Uterus (tissue), 4 donors: ENCODE results near the gene PLEKHG2. TPM values are rescaled to one million over a fixed set of nuclear protein-coding genes. Genes with fewer than 3 reads are reported as not detected.

Source experiments
- DNase-seq, 2 donors: peaks; one replicate each; pipeline ENCODE4 v3.0.0-alpha.2; 2019 to 2020
- H3K27ac ChIP-seq, 2 donors: fragments of 200-600 bp; sonication (generic); 1 replicate in 1 of 2; 2 replicates in 1 of 2; pipeline ENCODE4 v1.5.1; 2016 to 2018
- H3K27me3 ChIP-seq, 2 donors: fragments of 200-600 bp; sonication (generic); one replicate each; pipeline ENCODE4 v1.5.1; 2018 to 2019; ENCODE audit warnings: control low read depth in 1 of 2
- H3K36me3 ChIP-seq, 2 donors: fragments of 200-600 bp; sonication (generic); one replicate each; pipeline ENCODE4 v1.5.1; 2019; ENCODE audit warnings: control low read depth in 1 of 2
- H3K4me1 ChIP-seq, 2 donors: fragments of 200-600 bp; sonication (generic); one replicate each; pipeline ENCODE4 v1.5.1; 2018 to 2019; ENCODE audit warnings: control low read depth in 1 of 2
- H3K4me3 ChIP-seq, 2 donors: fragments of 200-600 bp; sonication (generic); 1 replicate in 1 of 2; 2 replicates in 1 of 2; pipeline ENCODE4 v1.5.1; 2018 to 2019; ENCODE audit warnings: mild to moderate bottlenecking in 1 of 2
- H3K9me3 ChIP-seq, 2 donors: fragments of 200-600 bp; sonication (generic); one replicate each; pipeline ENCODE4 v1.5.1; 2019; ENCODE audit warnings: control low read depth in 1 of 2
- POLR2A ChIP-seq, 2 donors: fragments of 450-650 bp; IDR thresholded peaks; one replicate each; pipeline ENCODE4 v1.6.1; 2016; ENCODE audit warnings: antibody characterized with exemption in 2 of 2, mild to moderate bottlenecking in 1 of 2, moderate library complexity in 1 of 2
- intact Hi-C: fragments of 100-400 bp; cut with DNase I; formaldehyde crosslinking; loops from one replicate; pipeline ENCODE4 v1.15.1; 2023; ENCODE audit warnings: low total_unique reads
- total RNA-seq, 4 donors: library from RNA; depleted of rRNA in 3 of 4; stranded (reverse); fragments of >200 nt in 3 of 4; gene quantifications; one replicate each; pipeline versions ENCODE4 v1.1.0 to v1.2.4, GENCODE V29; 2014 to 2023
- TF ChIP-seq, protein P1 (sequence below), 4 experiments: fragments of 200-600 bp in 2 of 4; fragments of 450-650 bp in 2 of 4; sonication (generic) in 2 of 4; IDR thresholded peaks; one replicate each; pipeline ENCODE4 v1.5.1; 2016 to 2019; ENCODE audit warnings: antibody characterized with exemption in 4 of 4, mild to moderate bottlenecking in 2 of 4, moderate library complexity in 1 of 4
- donor health status: DM: yes; HTN: yes; CAD: no.

Gene PLEKHG2
- total RNA-seq, 4 donors from 2014 or later = 5.1 to 120 (median 21.6) TPM

DNA sequence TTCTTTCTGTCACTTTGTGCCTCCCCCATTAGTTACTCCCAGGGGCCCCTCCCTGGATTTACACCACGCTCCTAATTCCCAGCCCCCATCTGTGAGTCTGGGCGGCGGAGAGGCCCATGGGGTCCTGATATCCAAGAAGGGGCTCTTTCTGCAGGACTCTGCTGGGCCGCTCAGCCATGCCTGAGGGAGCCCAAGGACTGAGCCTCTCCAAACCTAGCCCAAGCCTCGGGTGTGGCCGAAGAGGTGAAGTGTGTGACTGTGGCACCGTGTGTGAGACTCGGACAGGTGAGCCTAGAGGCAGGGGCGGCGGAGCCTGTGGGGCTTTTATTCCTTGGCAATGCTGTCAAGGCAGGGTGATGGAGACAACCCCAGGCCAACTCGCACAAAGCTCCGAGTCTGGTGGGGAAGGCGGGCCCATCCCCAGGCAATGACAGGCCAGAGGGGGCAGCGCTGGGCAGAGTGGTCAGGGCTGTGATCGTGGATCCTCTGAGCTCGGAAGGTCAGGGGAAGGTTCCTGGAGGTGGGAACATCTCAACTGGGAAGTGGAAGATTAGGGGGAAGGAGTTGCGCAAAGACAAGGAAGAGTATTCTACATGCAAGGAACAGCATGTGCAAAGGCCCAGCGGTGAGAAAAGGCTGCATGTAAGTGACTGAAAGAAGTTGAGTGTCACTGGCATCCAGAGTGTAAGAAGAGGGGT is 1.6 kb downstream of the PLEKHG2 start:
- TF ChIP-seq, protein P1, sequence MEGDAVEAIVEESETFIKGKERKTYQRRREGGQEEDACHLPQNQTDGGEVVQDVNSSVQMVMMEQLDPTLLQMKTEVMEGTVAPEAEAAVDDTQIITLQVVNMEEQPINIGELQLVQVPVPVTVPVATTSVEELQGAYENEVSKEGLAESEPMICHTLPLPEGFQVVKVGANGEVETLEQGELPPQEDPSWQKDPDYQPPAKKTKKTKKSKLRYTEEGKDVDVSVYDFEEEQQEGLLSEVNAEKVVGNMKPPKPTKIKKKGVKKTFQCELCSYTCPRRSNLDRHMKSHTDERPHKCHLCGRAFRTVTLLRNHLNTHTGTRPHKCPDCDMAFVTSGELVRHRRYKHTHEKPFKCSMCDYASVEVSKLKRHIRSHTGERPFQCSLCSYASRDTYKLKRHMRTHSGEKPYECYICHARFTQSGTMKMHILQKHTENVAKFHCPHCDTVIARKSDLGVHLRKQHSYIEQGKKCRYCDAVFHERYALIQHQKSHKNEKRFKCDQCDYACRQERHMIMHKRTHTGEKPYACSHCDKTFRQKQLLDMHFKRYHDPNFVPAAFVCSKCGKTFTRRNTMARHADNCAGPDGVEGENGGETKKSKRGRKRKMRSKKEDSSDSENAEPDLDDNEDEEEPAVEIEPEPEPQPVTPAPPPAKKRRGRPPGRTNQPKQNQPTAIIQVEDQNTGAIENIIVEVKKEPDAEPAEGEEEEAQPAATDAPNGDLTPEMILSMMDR (IDR thresholded peaks at IDR 0.05) = no peak
- no peak for TF ChIP-seq POLR2A (IDR thresholded peaks at IDR 0.05)
- Histone ChIP-seq H3K4me3 (peak overlapping the region; percentile 60 to 98), H3K27me3 (no peaks in the 10 kb centered on the region), H3K9me3 (no peaks in the 10 kb centered on the region), H3K4me1 (peaks cover 0 to 20% of the 10 kb centered on the region in 2 donors), H3K36me3 (no peaks in the 10 kb centered on the region), H3K27ac (peak overlapping the region; percentile 98 to 99)
- peak; percentile 47 to 51 for DNase-seq
- intact Hi-C loops = no loop called here

DNA sequence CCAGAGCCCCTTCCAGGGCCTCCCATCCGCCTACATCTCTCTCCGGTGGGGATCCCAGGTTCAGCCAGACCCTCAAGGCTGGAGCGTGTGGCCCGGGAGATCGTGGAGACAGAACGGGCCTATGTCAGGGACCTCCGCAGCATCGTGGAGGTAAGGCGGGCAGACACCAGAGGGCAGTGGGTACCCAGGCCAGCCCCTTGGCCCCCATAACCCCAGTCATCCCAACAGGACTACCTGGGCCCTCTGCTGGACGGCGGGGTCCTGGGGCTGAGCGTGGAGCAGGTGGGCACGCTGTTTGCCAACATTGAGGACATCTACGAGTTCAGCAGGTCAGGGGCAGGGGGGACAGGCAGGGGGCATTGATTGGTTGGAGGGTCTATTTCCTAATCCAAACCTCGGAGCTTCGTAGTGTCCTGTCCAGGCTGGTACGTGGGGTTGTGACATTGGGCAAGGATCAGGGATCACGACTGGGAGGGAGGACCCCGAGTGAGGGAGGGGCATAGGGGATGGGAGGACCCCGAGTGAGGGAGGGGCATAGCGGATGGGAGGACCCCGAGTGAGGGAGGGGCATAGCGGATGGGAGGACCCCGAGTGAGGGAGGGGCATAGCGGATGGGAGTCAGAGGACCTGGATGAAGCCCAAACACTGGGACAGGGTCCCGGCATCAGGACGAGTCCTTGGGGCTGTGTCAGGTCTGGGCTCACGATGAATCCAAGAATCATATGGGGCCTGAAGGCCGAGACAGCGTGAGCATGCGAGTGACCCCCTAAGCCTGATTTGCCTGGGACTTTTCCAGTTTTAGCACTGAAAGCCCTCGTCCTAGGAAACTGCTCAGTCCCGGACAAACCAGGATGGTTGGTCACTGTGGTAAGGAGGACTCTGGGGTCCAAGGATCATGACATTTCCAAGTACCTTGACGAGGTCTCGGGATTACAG is 2.9 kb downstream of the PLEKHG2 start:
- H3K9me3 ChIP-seq = no peaks in the 10 kb centered on the region
- H3K36me3 ChIP-seq = no peaks in the 10 kb centered on the region
- H3K4me3 ChIP-seq = peak overlapping the region in 1 of 2 donors; percentile 98
- no peaks in the 10 kb centered on the region for H3K27me3 ChIP-seq
- H3K27ac ChIP-seq = peak overlapping the region; percentile 98 to 99
- no peak for TF ChIP-seq POLR2A (IDR thresholded peaks at IDR 0.05)
- TF ChIP-seq, protein P1 (IDR thresholded peaks at IDR 0.05) = no peak
- H3K4me1 ChIP-seq = peaks cover 0 to 20% of the 10 kb centered on the region in 2 donors
- intact Hi-C loops = no loop called here
- DNase-seq = peak; percentile 28 to 41

DNA sequence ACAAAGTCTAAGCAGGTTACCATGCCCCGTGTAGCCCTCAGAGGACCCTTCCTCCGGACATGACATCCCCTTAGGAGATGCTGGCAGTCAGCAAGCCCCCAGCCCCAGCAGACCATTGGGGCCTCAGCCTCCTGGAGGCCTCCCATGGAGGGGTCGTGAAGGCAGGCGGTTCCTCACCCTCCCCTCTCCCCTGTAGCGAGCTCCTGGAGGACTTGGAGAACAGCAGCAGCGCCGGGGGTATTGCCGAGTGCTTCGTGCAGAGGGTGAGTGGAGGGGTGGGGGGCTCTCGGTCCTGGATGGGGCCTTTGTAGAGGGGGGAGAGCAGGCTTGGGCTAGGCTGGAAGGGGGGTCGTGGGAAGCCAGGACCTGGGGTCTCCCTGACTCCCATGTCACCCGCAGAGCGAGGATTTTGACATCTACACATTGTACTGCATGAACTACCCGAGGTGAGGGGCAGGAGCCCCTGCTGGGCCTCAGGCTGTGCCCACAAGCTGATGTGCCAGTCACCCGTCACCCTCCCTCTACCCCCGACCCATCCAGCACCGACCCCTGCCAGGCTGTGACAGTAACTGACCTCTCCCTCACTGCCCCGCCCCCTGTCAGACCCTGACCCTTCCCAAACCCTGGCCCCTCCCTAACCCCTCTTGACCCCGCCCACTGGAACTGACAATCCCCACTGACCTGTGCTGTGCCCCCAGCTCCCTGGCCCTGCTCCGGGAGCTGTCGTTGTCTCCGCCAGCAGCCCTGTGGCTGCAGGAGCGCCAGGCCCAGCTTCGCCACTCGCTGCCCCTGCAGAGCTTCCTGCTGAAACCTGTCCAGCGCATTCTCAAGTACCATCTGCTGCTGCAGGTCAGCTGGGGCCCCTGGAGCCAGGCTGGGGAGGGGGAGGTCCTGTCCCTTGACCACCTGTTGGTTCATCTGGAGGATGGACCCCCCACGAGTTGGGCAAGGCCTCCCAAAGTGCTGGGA is 4.0 kb downstream of the PLEKHG2 start:
- H3K27ac ChIP-seq = peak overlapping the region; percentile 98 to 99

DNA sequence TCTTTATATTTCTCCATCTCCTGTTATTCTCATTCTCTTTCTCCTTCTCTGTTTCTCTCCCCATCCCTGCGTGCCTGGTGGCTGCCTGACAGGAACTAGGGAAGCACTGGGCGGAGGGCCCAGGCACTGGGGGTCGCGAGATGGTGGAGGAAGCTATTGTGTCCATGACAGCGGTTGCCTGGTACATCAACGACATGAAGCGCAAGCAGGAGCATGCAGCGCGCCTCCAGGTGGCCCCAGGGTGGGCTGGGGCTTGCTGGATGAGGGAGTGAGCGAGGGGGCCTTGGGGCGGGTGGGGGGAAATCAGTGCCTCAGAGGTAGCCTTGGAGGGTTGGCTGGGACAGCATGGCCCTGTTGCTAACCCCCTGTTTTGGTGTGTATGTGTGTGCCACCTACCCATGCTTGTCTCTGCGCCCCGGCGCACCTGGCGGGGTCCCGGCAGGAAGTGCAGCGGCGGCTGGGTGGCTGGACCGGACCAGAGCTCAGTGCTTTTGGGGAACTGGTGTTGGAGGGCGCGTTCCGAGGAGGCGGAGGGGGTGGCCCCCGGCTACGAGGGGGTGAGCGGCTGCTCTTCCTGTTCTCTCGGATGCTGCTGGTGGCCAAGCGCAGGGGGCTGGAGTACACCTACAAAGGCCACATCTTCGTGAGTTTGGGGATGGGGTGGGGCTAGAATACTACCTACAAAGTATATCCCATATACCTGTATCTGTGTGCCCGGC is 5.2 kb downstream of the PLEKHG2 start:
- H3K27me3 ChIP-seq = no peaks in the 10 kb centered on the region
- H3K27ac ChIP-seq = no peak overlapping the region
- no peaks in the 10 kb centered on the region for H3K9me3 ChIP-seq
- H3K4me1 ChIP-seq = peaks cover 0 to 20% of the 10 kb centered on the region in 2 donors
- DNase-seq = no peak
- no peak for TF ChIP-seq POLR2A (IDR thresholded peaks at IDR 0.05)
- TF ChIP-seq, protein P1 (IDR thresholded peaks at IDR 0.05) = no peak
- H3K36me3 ChIP-seq = no peaks in the 10 kb centered on the region
- H3K4me3 ChIP-seq = no peak overlapping the region
- intact Hi-C loops = no loop called here

More for the DNA sequence above, 4.0 kb downstream of the PLEKHG2 start:
- Histone ChIP-seq H3K9me3 (no peaks in the 10 kb centered on the region), H3K36me3 (no peaks in the 10 kb centered on the region), H3K4me1 (peaks cover 0 to 20% of the 10 kb centered on the region in 2 donors), H3K27me3 (no peaks in the 10 kb centered on the region), H3K4me3 (no peak overlapping the region)
- no peak for TF ChIP-seq POLR2A (IDR thresholded peaks at IDR 0.05)
- TF ChIP-seq, protein P1 (IDR thresholded peaks at IDR 0.05) = no peak
- DNase-seq = peak; percentile 31 to 39
- intact Hi-C loops = no loop called here
